A673 (cell line): ENCODE measurements around the gene HECW1.

Experiments
- CTCF ChIP-seq: fragments of 300-800, 200-600 bp; sonication (generic); conservative IDR thresholded peaks from 2 replicates; pipeline ENCODE4 v1.5.1; 2017; ENCODE audit warnings: low read depth, mild to moderate bottlenecking, antibody characterized with exemption, low read length, moderate library complexity, mixed read lengths
- EZH2 ChIP-seq: fragments of 200-600 bp; sonication (generic); IDR thresholded peaks from 2 replicates; pipeline ENCODE4 v1.6.1; 2017; ENCODE audit warnings: borderline replicate concordance, low read depth, mild to moderate bottlenecking, mixed read lengths, antibody characterized with exemption, low read length; ENCODE audit not compliant: poor library complexity, severe bottlenecking

GRCh38 chr7:43212921-43213320 is 100.5 kb downstream of the HECW1 start:
- TF ChIP-seq CTCF (no peak), EZH2 (no peak)
